HCT116 (cell line): Measurements from ENCODE around the gene NALCN. TPM values are rescaled to one million over a fixed set of nuclear protein-coding genes. Genes with fewer than 3 reads are reported as not detected.

Source experiments
- ATAC-seq: fragments of 200-7000 bp; cut with Tn5 transposase; 2 replicates; pipeline ENCODE4 v1.9.1; 2020; ENCODE audit warnings: mild to moderate bottlenecking, moderate library complexity
- BruUV-seq: library from RNA; stranded (reverse); fragments of 400-500 nt; replicated peaks from 2 replicates; lab custom pipeline; 2021; lab: Mats Ljungman, UMichigan
- CTCF ChIA-PET: fragments of 300-600 bp; sonication (Branson Sonifier 250); formaldehyde crosslinking; loops from one replicate; lab custom pipeline; 2021; ENCODE audit warnings: antibody characterized with exemption; lab: Charles Lee
- POLR2A ChIA-PET: fragments of 300-600, 350-600 bp; sonication (Branson Sonifier 250); formaldehyde crosslinking; loops from one replicate; lab custom pipeline; 2021; ENCODE audit warnings: antibody characterized with exemption; lab: Charles Lee
- RAD21 ChIA-PET, 2 experiments: fragments of 300-600 bp; sonication (Branson Sonifier 250); formaldehyde crosslinking; loops; one replicate each; lab custom pipeline; 2023; ENCODE audit warnings: low total read pairs in 2 of 2; ENCODE audit not compliant: uncharacterized antibody in 2 of 2, unreplicated experiment in 2 of 2, low non-redundant PET in 1 of 2; lab: Charles Lee
- DNase-seq: peaks from one replicate; pipeline ENCODE4 v3.0.0-alpha.2; 2010; ENCODE audit warnings: low read depth, low spot score
- H2AFZ ChIP-seq: fragments of 200-600 bp; shearing (Covaris generic), sonication (generic); 2 replicates; pipeline ENCODE4 v1.6.1; 2017; ENCODE audit warnings: low read depth, mixed run types, mixed read lengths, antibody characterized with exemption, low read length; ENCODE audit not compliant: poor library complexity, severe bottlenecking
- H3K27ac ChIP-seq: 2 replicates; pipeline ENCODE4 v1.5.1; 2012; ENCODE audit warnings: low read depth, low read length
- H3K27me3 ChIP-seq: fragments of 200-600 bp; sonication (generic); 2 replicates; pipeline ENCODE4 v1.6.1; 2016; ENCODE audit warnings: mixed run types, low read length, mixed read lengths; ENCODE audit not compliant: insufficient read depth
- H3K36me3 ChIP-seq, 2 experiments: fragments of 200-500 bp in 1 of 2; fragments of 200-600 bp in 1 of 2; sonication (Bioruptor generic) in 1 of 2; sonication (generic) in 1 of 2; 2 replicates each; pipeline versions ENCODE4 v1.5.1 to v1.6.1; 2014 to 2016; ENCODE audit warnings: low read length in 2 of 2, inconsistent platforms in 1 of 2, mixed read lengths in 1 of 2, mixed run types in 1 of 2; ENCODE audit not compliant: insufficient read depth in 2 of 2, control insufficient read depth in 1 of 2
- H3K4me1 ChIP-seq, 2 experiments: fragments of 200-600 bp in 1 of 2; sonication (generic) in 1 of 2; 2 replicates each; pipeline versions ENCODE4 v1.5.1 to v1.6.1; 2012 to 2017; ENCODE audit warnings: low read length in 2 of 2, inconsistent platforms in 1 of 2, mild to moderate bottlenecking in 1 of 2, mixed read lengths in 1 of 2, mixed run types in 1 of 2, moderate library complexity in 1 of 2; ENCODE audit not compliant: insufficient read depth in 2 of 2, control insufficient read depth in 1 of 2
- H3K4me2 ChIP-seq: fragments of 200-600 bp; sonication (generic); 2 replicates; pipeline ENCODE4 v1.6.1; 2017; ENCODE audit warnings: mixed run types, low read length, mixed read lengths
- H3K4me3 ChIP-seq, 2 experiments: fragments of 200-600 bp in 1 of 2; sonication (generic) in 1 of 2; replicated peaks in 1 of 2; 2 replicates each; pipeline ENCODE4 v1.5.1; 2011 to 2016; ENCODE audit warnings: low read length in 2 of 2, control low read depth in 1 of 2, low read depth in 1 of 2, mild to moderate bottlenecking in 1 of 2, mixed read lengths in 1 of 2, mixed run types in 1 of 2
- H3K79me2 ChIP-seq: fragments of 200-600 bp; sonication (generic); 2 replicates; pipeline ENCODE4 v1.6.1; 2017; ENCODE audit warnings: mild to moderate bottlenecking, mixed run types, low read length, moderate library complexity, mixed read lengths; ENCODE audit not compliant: insufficient read depth
- H3K9ac ChIP-seq: fragments of 200-600 bp; sonication (generic); 2 replicates; pipeline ENCODE4 v1.6.1; 2016; ENCODE audit warnings: low read length, mixed read lengths
- H3K9me2 ChIP-seq: fragments of 200-600 bp; sonication (generic), shearing (Covaris generic); 2 replicates; pipeline ENCODE4 v1.6.1; 2017; ENCODE audit warnings: mixed run types, mild to moderate bottlenecking, moderate library complexity; ENCODE audit not compliant: insufficient read depth
- H3K9me3 ChIP-seq, 2 experiments: fragments of 200-500 bp in 1 of 2; fragments of 200-600 bp in 1 of 2; sonication (Bioruptor generic) in 1 of 2; sonication (generic) in 1 of 2; 2 replicates each; pipeline ENCODE4 v1.6.1; 2014 to 2017; ENCODE audit warnings: low read length in 2 of 2, mixed read lengths in 2 of 2, inconsistent platforms in 1 of 2, low read depth in 1 of 2, mild to moderate bottlenecking in 1 of 2, mixed run types in 1 of 2, moderate library complexity in 1 of 2; ENCODE audit not compliant: control insufficient read depth in 1 of 2, insufficient read depth in 1 of 2
- H4K20me1 ChIP-seq: fragments of 200-600 bp; sonication (generic), shearing (Covaris generic); 2 replicates; pipeline ENCODE4 v1.6.1; 2017; ENCODE audit warnings: mixed run types, mild to moderate bottlenecking, moderate library complexity; ENCODE audit not compliant: insufficient read depth
- CEBPB ChIP-seq: IDR thresholded peaks from 2 replicates; pipeline ENCODE4 v1.6.1; 2012; ENCODE audit warnings: low read depth
- CTCF ChIP-seq, 3 experiments: fragments of 200-600 bp in 1 of 3; sonication (generic) in 1 of 3; IDR thresholded peaks in 2 of 3; conservative IDR thresholded peaks in 1 of 3; 2 replicates each; pipeline ENCODE4 v1.5.1; 2012 to 2017; ENCODE audit warnings: low read depth in 2 of 3, low read length in 2 of 3, antibody characterized with exemption in 1 of 3, borderline replicate concordance in 1 of 3, control low read depth in 1 of 3, mild to moderate bottlenecking in 1 of 3, mixed read lengths in 1 of 3, mixed run types in 1 of 3, moderate library complexity in 1 of 3; ENCODE audit not compliant: insufficient read depth in 1 of 3
- EGR1 ChIP-seq: IDR thresholded peaks from 2 replicates; pipeline ENCODE4 v1.6.1; 2012; ENCODE audit warnings: low read depth
- ELF1 ChIP-seq: IDR thresholded peaks from 2 replicates; pipeline ENCODE4 v1.6.1; 2012; ENCODE audit warnings: low read depth, borderline replicate concordance
- EZH2 ChIP-seq: fragments of 200-600 bp; sonication (generic); IDR thresholded peaks from 2 replicates; pipeline ENCODE4 v1.6.1; 2017; ENCODE audit warnings: antibody characterized with exemption, mixed run types
- FOSL1 ChIP-seq: IDR thresholded peaks from 2 replicates; pipeline ENCODE4 v1.6.1; 2012; ENCODE audit warnings: low read depth
- POLR2A ChIP-seq: IDR thresholded peaks from 2 replicates; pipeline ENCODE4 v1.7.0; 2011; ENCODE audit warnings: borderline replicate concordance; ENCODE audit not compliant: insufficient read depth, insufficient read length; ENCODE audit errors: extremely low read depth
- POLR2AphosphoS5 ChIP-seq: IDR thresholded peaks from 2 replicates; pipeline ENCODE4 v1.6.1; 2011; ENCODE audit warnings: mild to moderate bottlenecking, low read depth, low read length, moderate library complexity
- REST ChIP-seq: IDR thresholded peaks from 2 replicates; pipeline ENCODE4 v1.6.1; 2012; ENCODE audit warnings: low read depth
- SIN3A ChIP-seq: IDR thresholded peaks from 2 replicates; pipeline ENCODE4 v1.6.1; 2012; ENCODE audit warnings: low read depth
- SP1 ChIP-seq: IDR thresholded peaks from 2 replicates; pipeline ENCODE4 v1.6.1; 2012; ENCODE audit warnings: low read depth
- TCF7L2 ChIP-seq: IDR thresholded peaks from 2 replicates; pipeline ENCODE4 v1.7.0; 2011; ENCODE audit warnings: borderline replicate concordance, inconsistent platforms; ENCODE audit not compliant: insufficient read depth, insufficient read length; ENCODE audit errors: extremely low read depth
- intact Hi-C: fragments of 100-400 bp; cut with micrococcal nuclease; formaldehyde crosslinking; loops from 2 replicates; pipeline ENCODE4 v1.10.0; 2022
- total RNA-seq: library from RNA; stranded (reverse); gene quantifications from one replicate; pipeline ENCODE4 v1.2.1, GENCODE V29; 2021; ENCODE audit not compliant: unreplicated experiment

Gene NALCN
- total RNA-seq, 1 experiment from 2014 or later = not detected

- Histone ChIP-seq H3K4me1 (no peaks in the 10 kb centered on the region), H4K20me1 (no peaks in the 10 kb centered on the region), H3K27ac (no peak overlapping the region), H3K9me2 (no peaks in the 10 kb centered on the region), H3K27me3 (peaks cover 4% of the 10 kb centered on the region; the same call in 1 of the 2 replicates), H3K79me2 (no peaks in the 10 kb centered on the region), H3K9me3 (no peaks in the 10 kb centered on the region), H3K4me2 (no peak overlapping the region), H2AFZ (no peak overlapping the region), H3K9ac (no peak overlapping the region), H3K4me3 (no peak overlapping the region), H3K36me3 (no peaks in the 10 kb centered on the region)
- intact Hi-C loops = loop anchor here (10.0 kb wide), 1 partner anchor 318 kb away; no protein-coding TSS in a partner anchor
- POLR2A ChIA-PET = no interaction called here
- BruUV-seq = no TSS peak
- RAD21 ChIA-PET = no interaction called here
- ATAC-seq = no peak
- TF ChIP-seq FOSL1 (no peak), SP1 (no peak), EGR1 (no peak), SIN3A (no peak), EZH2 (no peak), POLR2AphosphoS5 (no peak), TCF7L2 (no peak), POLR2A (no peak), CEBPB (no peak), ELF1 (no peak), REST (no peak), CTCF (IDR thresholded peaks at IDR 0.05 in 2 of 3, conservative IDR thresholded peaks at IDR 0.05 in 1 of 3; ENCODE audit: borderline replicate concordance in 1 of 3, insufficient read depth in 1 of 3, low read depth in 2 of 3, low read length in 2 of 3) (no peak)
- DNase-seq = no peak
- CTCF ChIA-PET = no interaction called here
These were observed 259.0 kb downstream of the NALCN start for GRCh38 chr13:101157261-101157660.
